ENCODE data around the gene MLEC.

Gene MLEC

DNA sequence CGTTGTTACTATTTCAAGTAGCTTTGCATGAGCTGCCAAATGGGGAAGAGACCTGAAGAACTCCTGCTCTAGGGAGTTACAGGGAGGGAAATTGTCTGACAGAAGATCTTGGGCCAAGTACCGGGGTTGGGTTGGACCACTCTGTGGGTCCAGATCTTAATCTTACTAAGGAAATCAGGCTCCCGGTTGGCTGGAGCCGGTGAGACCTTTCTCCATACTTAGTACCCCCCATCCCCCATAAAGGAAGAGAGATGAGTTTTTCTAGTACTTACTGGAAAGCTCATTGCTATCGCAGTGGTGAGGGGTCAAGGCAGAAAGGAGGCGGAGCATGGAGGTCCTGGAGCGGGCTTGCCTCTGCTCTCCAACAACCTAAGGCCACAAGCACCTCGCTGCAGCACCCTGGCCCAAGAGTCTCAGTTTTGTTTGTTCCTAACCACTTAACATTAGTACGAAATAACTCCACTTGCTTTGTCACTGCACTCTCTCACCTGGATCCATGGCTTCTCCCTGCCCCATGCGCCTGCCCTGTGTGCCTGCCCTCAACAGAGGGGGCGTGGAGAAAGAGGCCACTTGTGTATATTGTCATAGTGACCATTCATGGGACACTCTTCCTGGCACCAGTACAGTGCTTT, 16.5 kb downstream of the MLEC start:
- no peak overlapping the region for H3K9ac ChIP-seq (ENCODE audit: low read length)
- H3K9me3 ChIP-seq (ENCODE audit: low read length): no peaks in the 10 kb centered on the region
- no peaks in the 10 kb centered on the region for H4K20me1 ChIP-seq (ENCODE audit: insufficient read depth, low read length)
- H3K9me2 ChIP-seq (ENCODE audit: low read depth, low read length): no peaks in the 10 kb centered on the region
- H2AFZ ChIP-seq (ENCODE audit: low read length): no peak overlapping the region
- peaks cover 49% of the 10 kb centered on the region for H3K36me3 ChIP-seq (ENCODE audit: insufficient read depth, low read length)
- TF ChIP-seq CTCF (IDR thresholded peaks at IDR 0.05; ENCODE audit: low read length): no peak
- TF ChIP-seq EZH2 (IDR thresholded peaks at IDR 0.05; ENCODE audit: borderline replicate concordance, low read length): no peak
- H3K27ac ChIP-seq (ENCODE audit: low read depth, low read length, poor library complexity, severe bottlenecking): no peak overlapping the region
- no peaks in the 10 kb centered on the region; the same call in 1 of the 2 replicates for H3F3A ChIP-seq (ENCODE audit: insufficient read depth, low read length)
- no peak overlapping the region for H3K4me2 ChIP-seq (ENCODE audit: low read length)
- H3K27me3 ChIP-seq (ENCODE audit: insufficient read depth, low read length): no peaks in the 10 kb centered on the region
- H3K4me1 ChIP-seq (ENCODE audit: insufficient read depth, low read length, severe bottlenecking): no peaks in the 10 kb centered on the region
- H3K4me3 ChIP-seq (ENCODE audit: low read depth, low read length, poor library complexity, severe bottlenecking): no peak overlapping the region
- H3K79me2 ChIP-seq (ENCODE audit: insufficient read depth, low read length): no peaks in the 10 kb centered on the region

- Histone ChIP-seq H3K4me2 (ENCODE audit: low read length) (no peak overlapping the region), H3K9me3 (ENCODE audit: low read length) (no peaks in the 10 kb centered on the region), H3K9me2 (ENCODE audit: low read depth, low read length) (no peaks in the 10 kb centered on the region), H4K20me1 (ENCODE audit: insufficient read depth, low read length) (no peaks in the 10 kb centered on the region), H2AFZ (ENCODE audit: low read length) (no peak overlapping the region), H3K4me3 (ENCODE audit: low read depth, low read length, poor library complexity, severe bottlenecking) (no peak overlapping the region), H3K4me1 (ENCODE audit: insufficient read depth, low read length, severe bottlenecking) (peaks cover 7% of the 10 kb centered on the region), H3K27ac (ENCODE audit: low read depth, low read length, poor library complexity, severe bottlenecking) (no peak overlapping the region), H3K27me3 (ENCODE audit: insufficient read depth, low read length) (no peaks in the 10 kb centered on the region), H3F3A (ENCODE audit: insufficient read depth, low read length) (no peaks in the 10 kb centered on the region; the same call in 1 of the 2 replicates), H3K79me2 (ENCODE audit: insufficient read depth, low read length) (no peaks in the 10 kb centered on the region), H3K36me3 (ENCODE audit: insufficient read depth, low read length) (peaks cover 27% of the 10 kb centered on the region), H3K9ac (ENCODE audit: low read length) (no peak overlapping the region)
- no peak for TF ChIP-seq CTCF (IDR thresholded peaks at IDR 0.05; ENCODE audit: low read length)
- TF ChIP-seq EZH2 (IDR thresholded peaks at IDR 0.05; ENCODE audit: borderline replicate concordance, low read length): no peak
Measured at GRCh38 chr12:120705618-120706017, 18.7 kb downstream of the MLEC start.

GRCh38 chr12:120706029-120706428, 19.1 kb downstream of the MLEC start:
- Histone ChIP-seq H3K4me2 (ENCODE audit: low read length) (no peak overlapping the region), H3K4me3 (ENCODE audit: low read depth, low read length, poor library complexity, severe bottlenecking) (no peak overlapping the region), H3K27ac (ENCODE audit: low read depth, low read length, poor library complexity, severe bottlenecking) (no peak overlapping the region), H3K27me3 (ENCODE audit: insufficient read depth, low read length) (no peaks in the 10 kb centered on the region), H3K9me2 (ENCODE audit: low read depth, low read length) (no peaks in the 10 kb centered on the region), H3K9ac (ENCODE audit: low read length) (no peak overlapping the region), H3F3A (ENCODE audit: insufficient read depth, low read length) (no peaks in the 10 kb centered on the region; the same call in 1 of the 2 replicates), H3K9me3 (ENCODE audit: low read length) (no peaks in the 10 kb centered on the region), H3K4me1 (ENCODE audit: insufficient read depth, low read length, severe bottlenecking) (peaks cover 8% of the 10 kb centered on the region), H3K36me3 (ENCODE audit: insufficient read depth, low read length) (peaks cover 23% of the 10 kb centered on the region), H4K20me1 (ENCODE audit: insufficient read depth, low read length) (no peaks in the 10 kb centered on the region), H2AFZ (ENCODE audit: low read length) (no peak overlapping the region), H3K79me2 (ENCODE audit: insufficient read depth, low read length) (no peaks in the 10 kb centered on the region)
- TF ChIP-seq CTCF (IDR thresholded peaks at IDR 0.05; ENCODE audit: low read length) (no peak), EZH2 (IDR thresholded peaks at IDR 0.05; ENCODE audit: borderline replicate concordance, low read length) (no peak)

All from OCI-LY1 (cell line).